ENCODE measurements around the gene USH1C. TPM values are rescaled to one million over a fixed set of nuclear protein-coding genes. Genes with fewer than 3 reads are reported as not detected.
A peak's percentile ranks its signal among the peaks of the same experiment; 100 is the strongest.

USH1C gene
- total RNA-seq, 1 experiment from 2014 or later: 1.0 TPM

- Histone ChIP-seq H2BK12ac (ENCODE audit: insufficient read length, low read depth, low read length) (no peak overlapping the region), H3K4ac (ENCODE audit: low read depth, low read length) (no peak overlapping the region), H4K91ac (ENCODE audit: insufficient read length, low read depth, low read length) (no peak overlapping the region), H3K56ac (ENCODE audit: insufficient read length, low read depth, low read length) (no peak overlapping the region), H4K20me1 (ENCODE audit: control insufficient read depth, insufficient read depth, insufficient read length) (peaks cover 3% of the 10 kb centered on the region), H2AK5ac (ENCODE audit: insufficient read length, low read length) (no peak overlapping the region), H4K5ac (ENCODE audit: insufficient read length, low read depth, low read length) (no peak overlapping the region), H3K9me3 (ENCODE audit: control insufficient read depth, low read depth, low read length) (peaks cover 6% of the 10 kb centered on the region), H3K23ac (ENCODE audit: insufficient read length, low read depth, low read length) (no peak overlapping the region), H2BK20ac (ENCODE audit: low read depth, low read length, poor library complexity, severe bottlenecking) (no peak overlapping the region), H2BK15ac (ENCODE audit: low read depth, low read length) (no peak overlapping the region), H3K14ac (ENCODE audit: insufficient read depth, low read length) (no peak overlapping the region), H2BK120ac (ENCODE audit: low read depth, low read length, poor library complexity, severe bottlenecking) (no peak overlapping the region), H3K4me2 (ENCODE audit: insufficient read depth, insufficient read length, low read length) (no peak overlapping the region), H3K23me2 (ENCODE audit: insufficient read length, low read depth, low read length, poor library complexity, severe bottlenecking) (no peaks in the 10 kb centered on the region), H3K18ac (ENCODE audit: insufficient read length, low read depth, low read length) (no peak overlapping the region), H3K27me3 (ENCODE audit: insufficient read depth, low read length) (peaks cover 2% of the 10 kb centered on the region; the same call in 1 of the 2 replicates), H3T11ph (ENCODE audit: low read length) (no peak overlapping the region), H3K9ac (ENCODE audit: extremely low read depth, insufficient read length, low read length) (no peak overlapping the region), H4K8ac (replicated peaks; ENCODE audit: insufficient read length, low read depth, low read length) (no peak overlapping the region), H3K27ac (ENCODE audit: insufficient read length, low read depth, low read length) (no peak overlapping the region), H3K4me1 (ENCODE audit: insufficient read depth, low read length) (no peaks in the 10 kb centered on the region), H3K79me1 (ENCODE audit: insufficient read depth, low read depth, low read length, poor library complexity, severe bottlenecking) (no peaks in the 10 kb centered on the region), H3K79me2 (ENCODE audit: insufficient read depth, low read length) (no peaks in the 10 kb centered on the region), H2BK5ac (ENCODE audit: insufficient read length, low read length) (no peak overlapping the region), H2AFZ (ENCODE audit: low read length) (no peak overlapping the region)
- peaks cover 27% of the 10 kb centered on the region for H3K27me3 Mint-ChIP-seq (ENCODE audit: low read depth)
- no peak overlapping the region for H3K27ac Mint-ChIP-seq
- H3K4me1 Mint-ChIP-seq: no peaks in the 10 kb centered on the region
- no peak overlapping the region for H3K4me3 Mint-ChIP-seq
- no CpG with 5 or more reads among the region's 11 CpGs for WGBS (ENCODE audit: extremely low coverage, insufficient read length, low lambda C conversion rate)
- TF ChIP-seq CTCF (conservative IDR thresholded peaks at IDR 0.05): no peak
- DNase-seq: peak; percentile 20
- H3K9me3 Mint-ChIP-seq: peaks cover 3 to 8% of the 10 kb centered on the region in 2 experiments; a peak in 4 of 5 replicates
- peaks cover 0 to 4% (median 0%) of the 10 kb centered on the region in 3 experiments; a peak in 2 of 7 replicates for H3K36me3 Mint-ChIP-seq (ENCODE audit: insufficient read depth in 1 of 3, low read depth in 3 of 3)
Measured at GRCh38 chr11:17591293-17591692, 47.1 kb upstream of the USH1C start.
